DMS 273 (cell line): ENCODE results near the gene ANKRD34A.

ENCODE experiments used
- DNase-seq: peaks from one replicate; lab custom pipeline; 2025; ENCODE audit not compliant: unreplicated experiment; lab: John Stamatoyannopoulos, UW

Gene ANKRD34A

GRCh38 chr1:145912128-145912641 is 52.2 kb downstream of the ANKRD34A start:
- no peak for DNase-seq
